Urothelium cell line (cell line): Measurements from ENCODE around the gene PKD2L1.
A peak's percentile ranks its signal among the peaks of the same experiment; 100 is the strongest.
"Not testable (repeated sequence)": the region's sequence is repeated elsewhere in the genome, so short reads cannot be mapped to it uniquely, and the experiment has no call there.

Experiments
- DNase-seq: peaks from one replicate; pipeline ENCODE4 v3.0.0; 2011; ENCODE audit warnings: low spot score, mixed read lengths
- FAIRE-seq: peaks from 2 replicates; lab custom pipeline; 2011; peaks lifted over from hg19 to GRCh38; lab: Jason Lieb, UNC

Gene PKD2L1

DNA sequence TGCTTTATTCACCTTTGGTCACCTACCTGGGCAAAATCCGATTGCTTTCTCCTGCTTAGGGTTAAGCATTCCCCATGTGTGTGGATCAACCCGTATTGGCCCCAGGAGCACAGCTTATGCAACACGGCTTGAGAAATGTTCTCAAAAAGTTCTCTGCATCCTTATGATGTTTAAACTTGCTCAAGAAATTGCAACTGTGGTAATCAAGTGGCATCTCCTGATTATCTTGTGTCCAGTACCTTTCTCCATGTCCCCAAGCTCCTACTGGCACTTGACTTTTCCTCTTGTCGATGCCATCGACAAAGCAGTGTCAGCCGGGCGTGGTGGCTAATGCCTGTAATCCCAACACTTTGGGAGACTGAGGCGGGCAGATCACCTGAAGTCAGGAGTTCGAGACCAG, 4.7 kb upstream of the PKD2L1 start:
- no peak for FAIRE-seq
- no peak for DNase-seq

- FAIRE-seq: peak; percentile 17
- peak; percentile 41 for DNase-seq
These were observed 3.8 kb upstream of the PKD2L1 start for GRCh38 chr10:100333661-100334440.

GRCh38 chr10:100333106-100333505, 3.1 kb upstream of the PKD2L1 start:
- FAIRE-seq (no peak), DNase-seq (no peak)

DNA sequence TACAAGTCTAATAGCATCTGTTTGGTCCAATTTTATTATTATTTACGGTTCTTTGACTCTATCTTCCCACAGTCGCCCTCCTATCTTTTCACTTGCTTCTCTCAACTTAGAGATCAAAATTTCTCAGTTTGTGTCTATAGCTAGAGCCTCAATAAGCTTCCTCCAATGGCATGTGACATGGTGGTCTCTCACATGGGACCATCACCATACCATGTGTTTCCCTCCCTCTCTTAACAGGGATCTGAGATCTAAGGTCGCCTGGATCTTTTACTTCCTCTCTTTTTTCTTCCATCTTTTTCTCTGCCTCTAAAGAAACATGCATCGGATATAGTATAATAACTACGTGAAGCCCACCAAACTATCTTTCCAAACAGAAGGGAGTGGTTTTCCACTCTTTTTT, 1.8 kb downstream of the PKD2L1 start:
- no peak for DNase-seq
- FAIRE-seq: no peak

DNA sequence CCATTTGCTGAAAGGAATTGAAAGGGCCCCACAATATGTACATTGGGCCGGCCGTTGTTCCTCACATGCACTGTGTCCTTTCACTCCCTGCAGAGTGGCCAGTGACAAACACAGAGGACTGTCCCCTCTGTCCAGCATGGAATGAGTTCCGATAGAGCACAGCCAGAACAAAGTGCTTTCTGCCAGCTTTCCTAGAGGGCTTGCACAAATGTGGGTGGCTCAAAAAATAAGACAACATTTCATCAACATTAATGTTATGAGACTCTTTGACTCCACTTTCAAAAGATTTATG, 2.4 kb downstream of the PKD2L1 start:
- DNase-seq (no peak), FAIRE-seq (no peak)

DNA sequence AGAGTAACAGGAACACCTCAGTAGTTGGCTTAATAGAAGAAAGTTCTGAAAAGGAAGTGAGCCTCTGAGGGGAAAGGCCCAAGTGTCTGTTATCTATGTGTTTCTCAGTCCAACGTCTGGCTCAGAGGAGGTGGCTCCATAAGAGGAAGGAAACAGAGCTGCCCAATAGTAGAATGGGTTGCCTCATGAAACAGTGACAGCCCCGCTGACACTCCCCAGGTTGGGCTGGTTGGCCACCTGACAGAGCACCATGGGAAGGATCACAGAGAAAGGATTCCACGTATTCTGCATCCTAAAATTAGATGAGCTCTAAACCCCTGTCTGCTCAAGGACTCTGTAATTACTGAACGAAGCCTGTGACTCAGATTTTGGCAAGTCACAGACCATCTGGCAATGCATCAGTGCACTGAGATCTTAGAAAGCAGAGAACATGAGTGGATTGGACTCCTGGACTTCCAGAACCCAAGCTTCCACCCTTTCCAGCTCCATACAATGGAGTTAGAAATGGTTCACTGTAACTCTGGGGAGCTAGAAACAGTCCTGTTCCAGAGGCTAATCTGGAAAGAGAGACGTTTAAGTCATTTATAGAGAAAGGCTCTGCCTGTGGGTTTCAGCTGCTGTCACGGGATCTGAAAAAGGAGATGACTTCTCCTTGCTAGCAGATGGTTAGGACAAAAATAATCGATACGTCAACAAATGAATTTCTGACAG, 2.9 kb downstream of the PKD2L1 start:
- DNase-seq: no peak
- FAIRE-seq: no peak

- DNase-seq (peak; percentile 50), FAIRE-seq (no peak)
These were observed 4.9 kb downstream of the PKD2L1 start for GRCh38 chr10:100325158-100325557.

GRCh38 chr10:100319707-100320402, 10.2 kb downstream of the PKD2L1 start:
- no peak for FAIRE-seq

GRCh38 chr10:100318207-100318606, 11.8 kb downstream of the PKD2L1 start:
- DNase-seq (no peak), FAIRE-seq (no peak)

More at GRCh38 chr10:100319707-100320402, 10.2 kb downstream of the PKD2L1 start:
- no peak for DNase-seq

GRCh38 chr10:100315615-100316014, 14.4 kb downstream of the PKD2L1 start:
- FAIRE-seq (no peak), DNase-seq (no peak)

DNA sequence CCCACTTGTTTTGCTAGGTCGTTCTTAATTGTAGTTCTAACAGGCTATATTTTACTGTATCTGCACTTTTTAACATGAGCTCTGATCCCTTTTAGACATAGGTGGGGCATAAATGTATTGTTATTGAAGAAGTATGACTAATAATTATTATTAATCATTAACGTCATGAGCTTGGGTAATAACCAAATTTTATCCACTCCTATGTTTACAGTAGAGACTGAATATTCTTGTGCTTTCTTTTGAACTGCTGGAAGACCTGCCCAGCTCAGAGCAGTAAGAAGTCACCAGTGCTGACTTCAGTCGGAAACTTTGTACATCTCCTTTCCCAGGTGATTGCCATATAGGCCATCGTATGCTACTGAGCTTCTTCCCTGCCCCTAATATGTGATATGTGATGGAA, 18.7 kb downstream of the PKD2L1 start:
- DNase-seq (no peak), FAIRE-seq (no peak)

DNA sequence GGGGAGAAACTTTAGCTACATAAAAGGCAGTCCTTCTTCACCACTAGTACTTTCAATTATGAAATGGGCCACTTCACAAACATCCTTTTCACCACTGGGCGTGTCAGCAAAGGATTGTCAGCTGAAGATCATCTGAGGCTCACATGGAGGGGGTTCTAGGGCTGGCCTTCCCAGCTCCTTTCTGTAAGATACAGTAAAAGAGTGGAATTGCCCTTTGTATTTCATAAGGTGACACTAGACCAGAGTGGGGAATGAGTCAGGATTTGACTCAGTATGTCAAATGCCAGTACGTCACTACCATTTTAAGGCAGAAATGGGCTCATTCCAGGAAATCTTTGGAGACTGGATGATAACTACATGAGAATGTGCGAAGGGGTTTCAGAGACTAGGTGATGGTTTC, 22.3 kb downstream of the PKD2L1 start:
- FAIRE-seq: no peak
- DNase-seq: no peak

DNA sequence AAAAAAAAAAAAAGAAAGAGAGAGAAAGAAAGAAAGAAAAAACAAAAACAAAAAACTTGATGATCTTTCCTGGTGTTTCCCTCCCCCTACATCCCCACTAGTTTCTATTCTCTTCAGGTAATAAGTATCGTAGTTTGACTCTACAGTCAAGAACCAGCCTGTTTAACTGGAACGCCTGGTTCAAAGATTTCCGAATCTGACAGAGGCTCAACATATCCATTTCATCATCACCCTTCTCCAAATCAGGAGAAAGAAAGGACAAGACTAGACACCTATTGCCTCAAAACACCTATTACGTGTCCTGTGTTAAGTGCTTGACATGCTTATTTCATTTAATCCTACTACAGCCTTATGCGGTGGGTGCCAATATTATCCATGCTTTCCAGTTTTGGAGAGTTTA, 23.2 kb downstream of the PKD2L1 start:
- FAIRE-seq (no peak), DNase-seq (no peak)

DNA sequence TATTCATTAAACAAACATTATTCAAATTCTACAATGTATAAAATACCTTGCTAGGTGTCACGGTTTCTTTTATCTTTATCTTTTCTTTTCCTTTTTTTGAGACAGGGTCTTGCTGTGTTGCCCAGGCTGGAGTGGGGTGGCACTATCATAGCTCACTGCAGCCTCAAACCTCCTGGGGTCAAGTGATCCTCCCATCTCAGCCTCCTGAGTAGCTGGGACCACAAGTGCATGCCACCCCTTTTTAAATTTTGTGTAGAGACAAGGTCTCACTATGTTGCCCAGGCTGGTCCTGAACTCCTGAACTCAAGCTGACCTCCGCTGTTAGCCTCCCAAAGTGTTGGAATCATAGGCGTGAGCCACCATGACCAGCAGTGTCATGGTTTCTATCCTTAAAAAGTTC, 25.6 kb downstream of the PKD2L1 start:
- FAIRE-seq: no peak
- no peak for DNase-seq

DNA sequence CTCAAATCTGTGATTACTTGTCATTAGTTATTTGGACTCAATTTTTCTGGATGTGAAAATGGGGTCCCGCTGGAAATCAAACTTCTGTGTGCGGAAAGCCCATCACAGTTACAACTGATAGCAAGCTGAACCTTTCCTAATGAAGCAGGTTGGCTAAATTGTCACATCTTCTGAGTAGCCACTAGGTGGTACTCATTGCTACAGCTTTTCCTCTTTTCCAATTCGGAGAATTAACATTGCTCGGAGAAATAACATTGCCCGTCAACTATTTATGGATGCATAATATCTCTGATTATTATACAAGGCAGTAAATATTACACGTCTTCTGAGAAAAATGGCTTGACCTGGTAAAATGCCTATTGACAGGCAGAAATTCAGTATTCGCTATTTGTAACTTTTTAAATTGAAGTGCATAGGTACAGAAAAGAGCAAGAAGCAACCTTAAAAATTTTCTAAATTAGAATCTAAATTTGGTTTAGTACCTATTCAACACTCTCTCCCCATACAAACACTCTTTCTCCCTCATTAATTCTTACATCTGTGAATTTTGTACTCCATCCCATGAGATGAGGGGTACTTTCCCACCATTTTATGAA, 26.2 kb downstream of the PKD2L1 start:
- peak; percentile 58 for DNase-seq
- FAIRE-seq: peak; percentile 78

- not testable (repeated sequence) for DNase-seq, FAIRE-seq
These were observed 28.9 kb downstream of the PKD2L1 start for GRCh38 chr10:100301123-100301522.

DNA sequence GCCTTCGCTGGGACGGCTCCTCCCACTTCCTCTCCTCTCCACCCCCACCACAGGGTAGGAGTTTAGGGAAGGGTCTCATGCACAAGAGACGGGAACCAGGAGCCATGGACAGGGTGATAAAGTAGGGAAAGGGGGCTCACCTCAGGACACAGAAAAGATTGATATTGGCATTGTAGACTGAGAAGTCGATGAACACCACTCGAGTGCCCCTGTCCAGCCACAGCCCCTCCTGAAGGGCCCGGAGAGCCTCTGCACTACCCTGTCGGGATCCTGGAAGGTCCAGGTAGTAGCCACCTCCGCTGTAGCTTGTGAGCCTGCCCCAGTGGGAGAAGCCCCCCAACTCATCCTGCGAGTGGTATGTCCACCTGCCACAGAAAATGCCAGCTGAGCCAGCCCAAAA, 32.8 kb downstream of the PKD2L1 start:
- DNase-seq (no peak), FAIRE-seq (no peak)

GRCh38 chr10:100293066-100293465, 37.0 kb downstream of the PKD2L1 start:
- DNase-seq: no peak
- no peak for FAIRE-seq

- FAIRE-seq: not testable (repeated sequence)
These were observed 37.7 kb downstream of the PKD2L1 start for GRCh38 chr10:100292300-100292699.

DNA sequence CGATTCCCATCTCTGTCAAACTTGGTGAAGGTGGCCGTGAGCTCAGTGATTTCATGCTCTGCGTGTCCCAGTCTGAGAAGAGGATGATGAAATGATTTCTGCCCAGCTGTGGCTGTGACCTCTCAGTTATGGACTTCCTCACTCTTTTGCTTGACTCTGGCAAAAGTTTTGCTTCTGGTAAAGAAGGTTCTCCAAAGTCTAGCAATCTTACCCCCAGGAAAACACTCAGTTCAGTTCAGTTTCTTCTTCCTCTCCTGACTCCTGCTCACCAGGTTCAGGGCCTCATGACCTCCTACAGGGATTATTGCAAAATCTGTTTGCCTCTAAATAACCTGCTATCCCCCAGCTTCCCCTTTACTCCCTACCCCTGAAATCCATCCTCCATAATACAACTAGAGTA, 38.7 kb downstream of the PKD2L1 start:
- FAIRE-seq: no peak
- no peak for DNase-seq

More at GRCh38 chr10:100292300-100292699, 37.7 kb downstream of the PKD2L1 start:
- not testable (repeated sequence) for DNase-seq

- DNase-seq: no peak
- FAIRE-seq: no peak
These were observed 40.4 kb downstream of the PKD2L1 start for GRCh38 chr10:100289641-100290040.
